ENCODE measurements around the gene PARD3. TPM values are rescaled to one million over a fixed set of nuclear protein-coding genes. Genes with fewer than 3 reads are reported as not detected.

The PARD3 gene
- polyA plus RNA-seq, 2 of the 4 experiments (the other 2 are of a cell fraction): 110 to 200 TPM

DNA sequence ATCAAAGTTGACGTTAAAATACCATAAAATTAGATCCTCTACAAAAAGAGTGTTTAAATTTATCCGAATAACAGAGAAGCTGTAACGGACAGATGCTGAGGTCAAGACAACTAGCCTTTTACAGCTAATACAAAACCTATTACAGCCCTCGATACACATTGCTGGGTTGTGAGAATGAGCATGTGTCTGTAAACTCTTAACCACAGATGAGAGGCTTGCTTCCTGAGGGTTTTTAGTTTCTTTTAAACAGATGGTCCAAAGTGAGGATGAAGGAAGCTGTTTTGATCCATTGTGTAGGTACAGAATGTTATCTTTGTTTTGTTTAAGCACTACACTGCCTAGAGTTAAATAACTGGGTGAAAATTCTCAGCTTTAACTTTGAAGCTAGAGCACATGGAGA, 578.2 kb downstream of the PARD3 start:
- WGBS (ENCODE audit: missing lambda C conversion rate): 89% methylated on average over 4 of the region's 4 CpGs

DNA sequence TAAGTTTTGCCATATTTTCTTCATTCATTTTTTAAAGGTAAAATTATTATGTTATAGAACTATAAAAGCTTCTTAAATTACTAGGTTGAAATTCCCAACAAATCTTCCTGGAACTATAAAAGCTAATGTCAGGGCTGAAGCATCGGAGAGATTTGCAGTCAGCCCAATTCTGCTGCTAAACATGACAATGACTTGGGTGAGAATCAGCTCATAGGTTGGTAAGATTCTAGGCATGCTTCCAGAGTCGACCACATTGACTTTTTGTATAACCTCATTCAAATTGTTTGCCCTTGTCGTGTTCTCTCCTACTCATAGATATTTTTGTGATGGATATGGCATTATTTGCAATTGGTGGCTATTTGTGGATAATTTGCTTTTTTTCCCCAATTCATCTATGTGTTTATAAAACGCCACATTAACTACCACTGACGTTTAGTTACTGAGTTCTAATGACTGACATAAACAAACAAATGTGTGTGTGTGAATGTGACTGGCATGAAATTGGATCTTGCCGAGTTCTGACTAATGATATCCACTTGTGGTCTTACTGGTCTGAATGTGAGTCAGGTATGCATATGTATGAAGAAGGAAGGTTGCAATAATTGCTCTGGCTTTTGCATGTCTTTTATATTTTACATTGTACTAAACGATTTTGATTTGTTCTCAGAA, 579.8 kb downstream of the PARD3 start:
- H3K27ac ChIP-seq: no peak overlapping the region
- DNase-seq (ENCODE audit: low read depth in 1 of 2, low spot score in 1 of 2) (no peak), ATAC-seq (no peak), FAIRE-seq (no peak)
- ChIA-PET POLR2A (no interaction called here), CTCF (interaction anchor here (1.1 to 1.6 kb wide), 2 partner anchors 15 to 1042 kb away, joined by 3 to 6 read pairs; no protein-coding TSS in a partner anchor)
- no peak overlapping the region for H3K4me3 ChIP-seq
- 63% methylated on average over 7 of the region's 7 CpGs for WGBS (ENCODE audit: missing lambda C conversion rate)
- no peak overlapping the region for H3K4me2 ChIP-seq
- TF ChIP-seq FOSB (CRISPR knock-in tag; IDR thresholded peaks at IDR 0.05) (no peak), HOXB5 (CRISPR knock-in tag; IDR thresholded peaks at IDR 0.05) (no peak), NFE2L2 (conservative IDR thresholded peaks at IDR 0.05; ENCODE audit: low read length) (no peak), MAFK (IDR thresholded peaks at IDR 0.05; ENCODE audit: partially characterized antibody) (no peak), NR3C1 (IDR thresholded peaks at IDR 0.05) (no peak)
- TF ChIP-seq, protein P1, sequence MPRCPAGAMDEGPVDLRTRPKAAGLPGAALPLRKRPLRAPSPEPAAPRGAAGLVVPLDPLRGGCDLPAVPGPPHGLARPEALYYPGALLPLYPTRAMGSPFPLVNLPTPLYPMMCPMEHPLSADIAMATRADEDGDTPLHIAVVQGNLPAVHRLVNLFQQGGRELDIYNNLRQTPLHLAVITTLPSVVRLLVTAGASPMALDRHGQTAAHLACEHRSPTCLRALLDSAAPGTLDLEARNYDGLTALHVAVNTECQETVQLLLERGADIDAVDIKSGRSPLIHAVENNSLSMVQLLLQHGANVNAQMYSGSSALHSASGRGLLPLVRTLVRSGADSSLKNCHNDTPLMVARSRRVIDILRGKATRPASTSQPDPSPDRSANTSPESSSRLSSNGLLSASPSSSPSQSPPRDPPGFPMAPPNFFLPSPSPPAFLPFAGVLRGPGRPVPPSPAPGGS (IDR thresholded peaks at IDR 0.05): no peak
- peaks cover 9% of the 10 kb centered on the region; the same call in 2 of the 3 replicates for H3K4me1 ChIP-seq
- no peaks in the 10 kb centered on the region for H3K9me3 ChIP-seq

More for the DNA sequence above, 578.2 kb downstream of the PARD3 start:
- DNase-seq (ENCODE audit: low read depth in 1 of 2, low spot score in 1 of 2): no peak
- FAIRE-seq: no peak
- H3K4me3 ChIP-seq: no peak overlapping the region
- no peak overlapping the region for H3K4me2 ChIP-seq
- H3K4me1 ChIP-seq: peaks cover 15% of the 10 kb centered on the region; the same call in 2 of the 3 replicates
- H3K27ac ChIP-seq: no peak overlapping the region
- ATAC-seq: no peak
- ChIA-PET POLR2A (interaction anchor here (0.5 kb wide), 1 partner anchor 111 kb away, joined by 4 read pairs; no protein-coding TSS in a partner anchor), CTCF (interaction anchor here (1.1 to 2.0 kb wide), 2 partner anchors 111 to 402 kb away, joined by 3 to 8 read pairs; no protein-coding TSS in a partner anchor)
- H3K9me3 ChIP-seq: no peaks in the 10 kb centered on the region
- TF ChIP-seq MYC (IDR thresholded peaks at IDR 0.05; ENCODE audit: borderline replicate concordance, low read length): no peak
- TF ChIP-seq ZNF302 (CRISPR knock-in tag; IDR thresholded peaks at IDR 0.05): no peak
- no peak for TF ChIP-seq HOXA7 (CRISPR knock-in tag; IDR thresholded peaks at IDR 0.05)
- no peak for TF ChIP-seq JUNB (IDR thresholded peaks at IDR 0.05)
- no peak for TF ChIP-seq ELK1 (IDR thresholded peaks at IDR 0.05; ENCODE audit: low read depth, low read length)
- TF ChIP-seq POLR2A (IDR thresholded peaks at IDR 0.05; ENCODE audit: low read length): no peak
- no peak for TF ChIP-seq ZC3H11A (IDR thresholded peaks at IDR 0.05)
- no peak for TF ChIP-seq FOSL2 (IDR thresholded peaks at IDR 0.05)
- TF ChIP-seq FOSL2 (CRISPR knock-in tag; IDR thresholded peaks at IDR 0.05): no peak
- TF ChIP-seq HOXB13 (CRISPR knock-in tag; IDR thresholded peaks at IDR 0.05; ENCODE audit: low read depth): no peak
- no peak for TF ChIP-seq SREBF2 (IDR thresholded peaks at IDR 0.05)
- TF ChIP-seq JUN (IDR thresholded peaks at IDR 0.05): no peak
- TF ChIP-seq POLR2AphosphoS2 (conservative IDR thresholded peaks at IDR 0.05; ENCODE audit: low read length): no peak
- TF ChIP-seq HOXB5 (CRISPR knock-in tag; IDR thresholded peaks at IDR 0.05): no peak

DNA sequence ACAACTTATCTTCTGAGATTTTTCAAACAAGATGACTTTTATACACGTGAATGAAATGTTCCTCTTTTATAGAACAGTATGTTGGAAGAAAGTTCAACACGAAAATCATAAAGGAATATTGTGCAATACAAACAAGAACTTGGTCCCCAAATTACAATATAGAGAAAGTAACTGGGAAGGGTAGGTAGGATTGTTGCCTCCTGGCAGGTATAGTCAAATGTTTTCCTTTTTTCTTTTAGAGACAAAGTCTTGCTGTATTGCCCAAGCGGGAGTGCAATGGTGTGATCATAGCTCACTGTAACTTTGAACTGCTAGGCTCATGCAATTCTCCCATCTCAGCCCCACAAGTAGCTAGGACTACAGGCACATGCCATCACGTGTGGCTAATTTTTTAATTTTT, 582.6 kb downstream of the PARD3 start:
- Histone ChIP-seq H3K27ac (no peak overlapping the region), H3K4me1 (peaks cover 8% of the 10 kb centered on the region; the same call in 2 of the 3 replicates), H3K9me3 (peaks cover under 1% of the 10 kb centered on the region; the same call in 2 of the 3 replicates), H3K4me3 (no peak overlapping the region), H3K4me2 (no peak overlapping the region)
- ChIA-PET POLR2A (no interaction called here), CTCF (interaction anchor here (0.6 kb wide), 1 partner anchor 376 kb away, joined by 3 read pairs; no protein-coding TSS in a partner anchor)
- 83% methylated on average over 4 of the region's 4 CpGs for WGBS (ENCODE audit: missing lambda C conversion rate)
- no peak for TF ChIP-seq HES2 (IDR thresholded peaks at IDR 0.05)
- TF ChIP-seq TFCP2L1 (CRISPR knock-in tag; IDR thresholded peaks at IDR 0.05): no peak
- TF ChIP-seq CEBPB (IDR thresholded peaks at IDR 0.05): peak in 1 of 2 experiments; percentile 9; a peak in 1 of 4 replicates
- ATAC-seq: no peak
- no peak for DNase-seq (ENCODE audit: low read depth in 1 of 2, low spot score in 1 of 2)
- FAIRE-seq: no peak

All from A549 (cell line).